HepG2 (cell line): ENCODE data around the gene RPS10.

Experiments
- ATF5 ChIP-seq: sonication (generic); formaldehyde crosslinking; IDR thresholded peaks from 2 replicates; pipeline ENCODE4 v1.4.0; 2020; ENCODE audit warnings: mild to moderate bottlenecking, low read depth, missing genetic modification reagents
- EHMT2 ChIP-seq: fragments of 200-600 bp; sonication (generic); IDR thresholded peaks from 2 replicates; pipeline ENCODE4 v1.7.0; 2017; ENCODE audit warnings: antibody characterized with exemption, low read depth, low read length, borderline replicate concordance
- EP300 ChIP-seq, 3 experiments: sonication (generic) in 1 of 3; formaldehyde crosslinking in 1 of 3; IDR thresholded peaks; 2 replicates each; pipeline versions ENCODE4 v1.5.1 to v1.6.1; 2011 to 2020; ENCODE audit warnings: low read depth in 2 of 3, low read length in 2 of 3, borderline replicate concordance in 1 of 3, improper control_type of control experiment in 1 of 3, mild to moderate bottlenecking in 1 of 3, missing genetic modification reagents in 1 of 3, moderate library complexity in 1 of 3
- ETV5 ChIP-seq: IDR thresholded peaks from 2 replicates; pipeline ENCODE4 v1.6.1; 2018; ENCODE audit warnings: missing biosample characterization, missing genetic modification reagents, inconsistent platforms, borderline replicate concordance
- KAT7 ChIP-seq: IDR thresholded peaks from 2 replicates; pipeline ENCODE4 v1.6.1; 2018; ENCODE audit warnings: borderline replicate concordance, missing compliant biosample characterization
- MYC ChIP-seq: sonication (generic); formaldehyde crosslinking; IDR thresholded peaks from 2 replicates; pipeline ENCODE4 v1.9.0; 2021; ENCODE audit warnings: missing genetic modification reagents, borderline replicate concordance
- NFYB ChIP-seq: sonication (generic); formaldehyde crosslinking; IDR thresholded peaks from 2 replicates; pipeline ENCODE4 v1.4.0; 2020; ENCODE audit warnings: missing genetic modification reagents
- PAX8 ChIP-seq: sonication (generic); formaldehyde crosslinking; IDR thresholded peaks from 2 replicates; pipeline ENCODE4 v1.8.0; 2022; ENCODE audit warnings: mild to moderate bottlenecking, missing genetic modification reagents, borderline replicate concordance
- ZNF710 ChIP-seq: sonication (generic); formaldehyde crosslinking; IDR thresholded peaks from 2 replicates; pipeline ENCODE4 v1.5.0; 2020; ENCODE audit warnings: mild to moderate bottlenecking, missing genetic modification reagents, borderline replicate concordance
- ZSCAN21 ChIP-seq: sonication (generic); formaldehyde crosslinking; IDR thresholded peaks from 2 replicates; pipeline ENCODE4 v1.8.0; 2022; ENCODE audit warnings: mild to moderate bottlenecking, missing genetic modification reagents, moderate library complexity, borderline replicate concordance
- TF ChIP-seq, protein P1 (sequence below): sonication (generic); formaldehyde crosslinking; conservative IDR thresholded peaks from 2 replicates; pipeline ENCODE4 v1.5.0; 2020; ENCODE audit warnings: missing genetic modification reagents
- TF ChIP-seq, protein P2 (sequence below): sonication (generic); formaldehyde crosslinking; IDR thresholded peaks from 2 replicates; pipeline ENCODE4 v1.4.0; 2020; ENCODE audit warnings: missing genetic modification reagents
- TF ChIP-seq, protein P3 (sequence below): sonication (generic); formaldehyde crosslinking; IDR thresholded peaks from 2 replicates; pipeline ENCODE4 v1.4.0; 2020; ENCODE audit warnings: missing genetic modification reagents, borderline replicate concordance

- no peak for TF ChIP-seq EHMT2
- no peak for TF ChIP-seq ZSCAN21 (CRISPR knock-in tag)
- TF ChIP-seq NFYB (CRISPR knock-in tag): no peak
- no peak for TF ChIP-seq ETV5
- no peak for TF ChIP-seq KAT7
- no peak for TF ChIP-seq ZNF710 (CRISPR knock-in tag)
- TF ChIP-seq, protein P1, sequence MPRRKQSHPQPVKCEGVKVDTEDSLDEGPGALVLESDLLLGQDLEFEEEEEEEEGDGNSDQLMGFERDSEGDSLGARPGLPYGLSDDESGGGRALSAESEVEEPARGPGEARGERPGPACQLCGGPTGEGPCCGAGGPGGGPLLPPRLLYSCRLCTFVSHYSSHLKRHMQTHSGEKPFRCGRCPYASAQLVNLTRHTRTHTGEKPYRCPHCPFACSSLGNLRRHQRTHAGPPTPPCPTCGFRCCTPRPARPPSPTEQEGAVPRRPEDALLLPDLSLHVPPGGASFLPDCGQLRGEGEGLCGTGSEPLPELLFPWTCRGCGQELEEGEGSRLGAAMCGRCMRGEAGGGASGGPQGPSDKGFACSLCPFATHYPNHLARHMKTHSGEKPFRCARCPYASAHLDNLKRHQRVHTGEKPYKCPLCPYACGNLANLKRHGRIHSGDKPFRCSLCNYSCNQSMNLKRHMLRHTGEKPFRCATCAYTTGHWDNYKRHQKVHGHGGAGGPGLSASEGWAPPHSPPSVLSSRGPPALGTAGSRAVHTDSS (CRISPR knock-in tag): no peak
- TF ChIP-seq, protein P2, sequence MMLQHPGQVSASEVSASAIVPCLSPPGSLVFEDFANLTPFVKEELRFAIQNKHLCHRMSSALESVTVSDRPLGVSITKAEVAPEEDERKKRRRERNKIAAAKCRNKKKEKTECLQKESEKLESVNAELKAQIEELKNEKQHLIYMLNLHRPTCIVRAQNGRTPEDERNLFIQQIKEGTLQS: no peak
- no peak for TF ChIP-seq ATF5 (CRISPR knock-in tag)
- TF ChIP-seq, protein P3, sequence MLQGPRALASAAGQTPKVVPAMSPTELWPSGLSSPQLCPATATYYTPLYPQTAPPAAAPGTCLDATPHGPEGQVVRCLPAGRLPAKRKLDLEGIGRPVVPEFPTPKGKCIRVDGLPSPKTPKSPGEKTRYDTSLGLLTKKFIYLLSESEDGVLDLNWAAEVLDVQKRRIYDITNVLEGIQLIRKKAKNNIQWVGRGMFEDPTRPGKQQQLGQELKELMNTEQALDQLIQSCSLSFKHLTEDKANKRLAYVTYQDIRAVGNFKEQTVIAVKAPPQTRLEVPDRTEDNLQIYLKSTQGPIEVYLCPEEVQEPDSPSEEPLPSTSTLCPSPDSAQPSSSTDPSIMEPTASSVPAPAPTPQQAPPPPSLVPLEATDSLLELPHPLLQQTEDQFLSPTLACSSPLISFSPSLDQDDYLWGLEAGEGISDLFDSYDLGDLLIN: no peak
- no peak for TF ChIP-seq EP300 (IDR thresholded peaks at IDR 0.05; ENCODE audit: low read depth in 2 of 2, low read length in 2 of 2)
- no peak for TF ChIP-seq EP300 (CRISPR knock-in tag; IDR thresholded peaks at IDR 0.05; ENCODE audit: borderline replicate concordance)
- TF ChIP-seq PAX8 (CRISPR knock-in tag): no peak
- no peak for TF ChIP-seq MYC (CRISPR knock-in tag)
Measured at GRCh38 chr6:34377984-34378383, 47.9 kb downstream of the RPS10 start.
